Stomach smooth muscle (tissue), 2 donors: Measurements from ENCODE around the gene ARVCF.
A peak's percentile ranks its signal among the peaks of the same experiment; 100 is the strongest.
"Not testable (repeated sequence)": the region's sequence is repeated elsewhere in the genome, so short reads cannot be mapped to it uniquely, and the experiment has no call there.

Experiments used
- H3K27ac ChIP-seq: one replicate; pipeline ENCODE4 v1.7.0; 2013; ENCODE audit warnings: mild to moderate bottlenecking, low read length, inconsistent platforms
- H3K27me3 ChIP-seq, 2 donors: one replicate each; pipeline ENCODE4 v1.7.0; 2013; ENCODE audit warnings: low read length in 2 of 2; ENCODE audit not compliant: insufficient read depth in 2 of 2, control insufficient read depth in 1 of 2
- H3K36me3 ChIP-seq, 2 donors: one replicate each; pipeline ENCODE4 v1.7.0; 2013; ENCODE audit warnings: low read length in 2 of 2; ENCODE audit not compliant: control insufficient read depth in 2 of 2, insufficient read depth in 2 of 2
- H3K4me1 ChIP-seq: one replicate; pipeline ENCODE4 v1.7.0; 2013; ENCODE audit warnings: low read length; ENCODE audit not compliant: control insufficient read depth, insufficient read depth
- H3K4me3 ChIP-seq, 2 donors: one replicate each; pipeline ENCODE4 v1.7.0; 2013; ENCODE audit warnings: low read length in 2 of 2
- H3K9ac ChIP-seq, 2 donors: one replicate each; pipeline ENCODE4 v1.7.0; 2013; ENCODE audit warnings: low read length in 2 of 2, mild to moderate bottlenecking in 1 of 2
- H3K9me3 ChIP-seq, 2 donors: one replicate each; pipeline ENCODE4 v1.7.0; 2013; ENCODE audit warnings: low read length in 2 of 2; ENCODE audit not compliant: control insufficient read depth in 2 of 2
- donor health status: healthy.
- donor health status: Pancreatic carcinoma.

The ARVCF gene

GRCh38 chr22:19943082-19944026 is 73.3 kb downstream of the ARVCF start:
- Histone ChIP-seq H3K9me3 (no peaks in the 10 kb centered on the region), H3K27me3 (no peaks in the 10 kb centered on the region), H3K4me1 (peaks cover 37% of the 10 kb centered on the region), H3K27ac (peak overlapping the region; percentile 98), H3K9ac (peak overlapping the region; percentile 95 to 96), H3K4me3 (peak overlapping the region; percentile 90 to 99), H3K36me3 (no peaks in the 10 kb centered on the region)

GRCh38 chr22:19942157-19943081 is 74.2 kb downstream of the ARVCF start:
- Histone ChIP-seq H3K27me3 (no peaks in the 10 kb centered on the region), H3K36me3 (no peaks in the 10 kb centered on the region), H3K4me1 (peaks cover 35% of the 10 kb centered on the region), H3K9me3 (no peaks in the 10 kb centered on the region), H3K27ac (peak overlapping the region; percentile 98), H3K9ac (peak overlapping the region; percentile 95 to 96), H3K4me3 (peak overlapping the region; percentile 90 to 99)

GRCh38 chr22:19941365-19942082 is 75.1 kb downstream of the ARVCF start, which contains the start of the genes COMT and TXNRD2:
Gene COMT, plus strand, starts transcription at chr22:19941772. Its CDS starts 20,755 bp downstream, at chr22:19962527.
Gene TXNRD2, minus strand, starts transcription at chr22:19941818. Its CDS starts 15 bp downstream, at chr22:19941803.
- Histone ChIP-seq H3K4me3 (peak within 1 kb of the TSS; percentile 90 to 99), H3K9me3 (no peaks in the 10 kb centered on the region), H3K27me3 (no peaks in the 10 kb centered on the region), H3K9ac (peak within 1 kb of the TSS; percentile 95 to 96), H3K27ac (peak within 1 kb of the TSS; percentile 98), H3K36me3 (no peaks in the 10 kb centered on the region), H3K4me1 (peaks cover 32% of the 10 kb centered on the region)

- Histone ChIP-seq H3K27me3 (no peaks in the 10 kb centered on the region), H3K9ac (peak overlapping the region; percentile 90 to 95), H3K36me3 (no peaks in the 10 kb centered on the region), H3K27ac (peak overlapping the region; percentile 98), H3K9me3 (no peaks in the 10 kb centered on the region), H3K4me1 (peaks cover 30% of the 10 kb centered on the region), H3K4me3 (peak overlapping the region; percentile 90 to 99)
Observed at GRCh38 chr22:19940536-19941364, 75.9 kb downstream of the ARVCF start.

GRCh38 chr22:19937616-19938473 is 78.8 kb downstream of the ARVCF start:
- H3K9ac ChIP-seq: no peak overlapping the region
- H3K9me3 ChIP-seq: no peaks in the 10 kb centered on the region
- no peaks in the 10 kb centered on the region for H3K27me3 ChIP-seq
- no peaks in the 10 kb centered on the region for H3K36me3 ChIP-seq
- no peak overlapping the region for H3K4me3 ChIP-seq
- H3K27ac ChIP-seq: no peak overlapping the region
- H3K4me1 ChIP-seq: peaks cover 20% of the 10 kb centered on the region

GRCh38 chr22:19936513-19936912 is 80.1 kb downstream of the ARVCF start:
- H3K27me3 ChIP-seq: no peaks in the 10 kb centered on the region
- H3K9ac ChIP-seq: no peak overlapping the region
- no peak overlapping the region for H3K27ac ChIP-seq
- H3K4me1 ChIP-seq: peaks cover 12% of the 10 kb centered on the region
- no peak overlapping the region for H3K4me3 ChIP-seq
- H3K36me3 ChIP-seq: no peaks in the 10 kb centered on the region
- no peaks in the 10 kb centered on the region for H3K9me3 ChIP-seq

- not testable (repeated sequence) for H3K9ac ChIP-seq, H3K27me3 ChIP-seq, H3K9me3 ChIP-seq, H3K27ac ChIP-seq, H3K4me1 ChIP-seq, H3K36me3 ChIP-seq, H3K4me3 ChIP-seq
Observed at GRCh38 chr22:19935123-19935718, 81.4 kb downstream of the ARVCF start.

- Histone ChIP-seq H3K9ac (no peak overlapping the region), H3K4me1 (peaks cover 4% of the 10 kb centered on the region), H3K27ac (no peak overlapping the region), H3K27me3 (no peaks in the 10 kb centered on the region), H3K9me3 (no peaks in the 10 kb centered on the region), H3K4me3 (no peak overlapping the region), H3K36me3 (peaks cover 0 to 4% of the 10 kb centered on the region in 2 donors)
Observed at GRCh38 chr22:19933341-19934241, 83.0 kb downstream of the ARVCF start.
